Mesendoderm (in vitro differentiated cells): ENCODE results near the gene STK35.

Source experiments
- DNase-seq: peaks from one replicate; pipeline ENCODE4 v3.0.0; 2013
- H2AK5ac ChIP-seq: 2 replicates; pipeline ENCODE4 v1.6.1; 2013; ENCODE audit warnings: low read length, inconsistent platforms
- H2BK120ac ChIP-seq: 2 replicates; pipeline ENCODE4 v1.6.1; 2013; ENCODE audit warnings: low read depth, mild to moderate bottlenecking, low read length, moderate library complexity, mixed read lengths
- H2BK15ac ChIP-seq: replicated peaks from 2 replicates; pipeline ENCODE4 v1.6.1; 2013; ENCODE audit warnings: low read depth, mild to moderate bottlenecking, moderate library complexity
- H2BK5ac ChIP-seq: 2 replicates; pipeline ENCODE4 v1.6.1; 2013; ENCODE audit warnings: low read length, inconsistent platforms
- H3K18ac ChIP-seq: 2 replicates; pipeline ENCODE4 v1.6.1; 2013; ENCODE audit warnings: mild to moderate bottlenecking, low read length, mixed read lengths
- H3K23ac ChIP-seq: one replicate; pipeline ENCODE4 v1.6.1; 2013; ENCODE audit warnings: low read length
- H3K27ac ChIP-seq: 2 replicates; pipeline ENCODE4 v1.5.1; 2013; ENCODE audit warnings: low read depth, mild to moderate bottlenecking, inconsistent platforms, low read length, moderate library complexity
- H3K27me3 ChIP-seq: 2 replicates; pipeline ENCODE4 v1.6.1; 2013; ENCODE audit warnings: low read length, control low read depth, mild to moderate bottlenecking, inconsistent platforms; ENCODE audit not compliant: insufficient read depth, poor library complexity
- H3K36me3 ChIP-seq: 2 replicates; pipeline ENCODE4 v1.6.1; 2013; ENCODE audit warnings: low read length, inconsistent platforms; ENCODE audit not compliant: control insufficient read depth, insufficient read depth
- H3K4ac ChIP-seq: one replicate; pipeline ENCODE4 v1.6.1; 2013; ENCODE audit warnings: low read depth, mild to moderate bottlenecking, low read length, moderate library complexity
- H3K4me1 ChIP-seq: 2 replicates; pipeline ENCODE4 v1.6.1; 2013; ENCODE audit warnings: low read depth, low read length, inconsistent platforms; ENCODE audit not compliant: control insufficient read depth
- H3K4me2 ChIP-seq: 2 replicates; pipeline ENCODE4 v1.6.1; 2013; ENCODE audit warnings: low read length
- H3K4me3 ChIP-seq: 2 replicates; pipeline ENCODE4 v1.5.1; 2013; ENCODE audit warnings: mild to moderate bottlenecking, low read length
- H3K56ac ChIP-seq: one replicate; pipeline ENCODE4 v1.6.1; 2013; ENCODE audit warnings: low read length
- H3K79me1 ChIP-seq: 2 replicates; pipeline ENCODE4 v1.6.1; 2013; ENCODE audit warnings: low read length, inconsistent platforms
- H3K79me2 ChIP-seq: 2 replicates; pipeline ENCODE4 v1.6.1; 2013; ENCODE audit warnings: mild to moderate bottlenecking, low read length; ENCODE audit not compliant: control insufficient read depth, insufficient read depth
- H3K9ac ChIP-seq: 2 replicates; pipeline ENCODE4 v1.6.1; 2013; ENCODE audit warnings: low read length, inconsistent platforms
- H4K5ac ChIP-seq: one replicate; pipeline ENCODE4 v1.6.1; 2013; ENCODE audit warnings: low read length
- H4K8ac ChIP-seq: one replicate; pipeline ENCODE4 v1.6.1; 2013; ENCODE audit warnings: low read depth, mild to moderate bottlenecking, control low read depth, low read length, moderate library complexity
- WGBS: extraction: QIAGEN DNeasy Blood & Tissue Kit; methylation state at CpG from one replicate; pipeline ENCODE4 v1.1.7; 2013; ENCODE audit warnings: low lambda C conversion rate, missing lambda C conversion rate; ENCODE audit not compliant: insufficient coverage; ENCODE audit errors: extremely low coverage; 5-methylcytosine and 5-hydroxymethylcytosine counted together

Gene STK35

DNA sequence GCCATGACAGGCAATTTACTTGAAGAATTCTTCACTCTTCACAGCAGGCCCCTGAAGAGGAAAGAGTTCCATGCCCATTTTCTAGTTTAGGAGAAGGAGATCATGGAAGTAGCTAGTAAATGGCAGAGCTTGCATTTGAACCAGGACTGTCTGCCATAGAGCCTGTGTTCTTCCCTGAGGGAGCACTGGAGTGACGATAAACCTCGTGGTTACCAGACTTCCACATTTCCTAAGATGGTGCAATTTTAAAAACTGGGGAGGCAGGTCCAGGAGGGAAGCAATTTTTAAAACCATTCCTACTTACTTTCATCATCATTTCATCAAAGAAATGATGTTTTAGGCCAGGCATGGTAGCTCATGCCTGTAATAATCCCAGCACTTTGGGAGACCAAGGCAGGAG, 36.8 kb downstream of the STK35 start:
- Histone ChIP-seq H3K4me2 (no peak overlapping the region), H4K5ac (no peak overlapping the region), H2BK15ac (no peak overlapping the region), H2AK5ac (no peak overlapping the region), H2BK120ac (no peak overlapping the region), H3K27me3 (no peaks in the 10 kb centered on the region), H3K18ac (no peak overlapping the region), H3K4me1 (no peaks in the 10 kb centered on the region), H3K79me2 (peaks cover 4% of the 10 kb centered on the region), H4K8ac (no peak overlapping the region), H2BK5ac (no peak overlapping the region), H3K79me1 (peaks cover 22% of the 10 kb centered on the region), H3K36me3 (peaks cover 5% of the 10 kb centered on the region), H3K4me3 (no peak overlapping the region), H3K56ac (no peak overlapping the region), H3K23ac (no peak overlapping the region), H3K27ac (no peak overlapping the region), H3K4ac (no peak overlapping the region), H3K9ac (no peak overlapping the region)
- no peak for DNase-seq
- no CpG with 5 or more reads among the region's 2 CpGs for WGBS

DNA sequence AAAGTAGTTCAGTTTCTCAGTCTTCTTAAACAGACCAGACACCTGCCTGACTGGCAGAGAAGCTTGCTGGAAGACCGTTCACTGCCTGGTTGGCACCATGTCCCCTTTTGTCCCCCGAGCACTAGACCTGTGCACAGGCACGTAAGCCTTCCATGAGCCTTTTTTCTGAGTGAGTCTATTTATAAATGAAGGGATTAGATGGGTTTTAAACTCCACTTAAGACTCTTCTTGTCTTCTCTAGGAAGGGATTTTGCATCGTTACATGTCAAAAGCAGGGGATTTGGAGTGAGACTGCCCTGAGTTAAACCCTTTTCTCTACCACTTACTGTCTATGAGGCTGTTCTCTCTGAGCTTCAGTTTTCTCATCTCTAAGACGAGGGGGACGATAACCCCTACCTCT, 37.6 kb downstream of the STK35 start:
- Histone ChIP-seq H3K56ac (no peak overlapping the region), H3K18ac (no peak overlapping the region), H3K23ac (no peak overlapping the region), H3K4me2 (no peak overlapping the region), H3K9ac (no peak overlapping the region), H2BK5ac (no peak overlapping the region), H2BK120ac (no peak overlapping the region), H3K79me1 (peaks cover 19% of the 10 kb centered on the region), H3K4ac (no peak overlapping the region), H3K4me1 (no peaks in the 10 kb centered on the region), H2AK5ac (no peak overlapping the region), H4K8ac (no peak overlapping the region), H3K27me3 (no peaks in the 10 kb centered on the region), H3K36me3 (peaks cover 5% of the 10 kb centered on the region), H3K27ac (no peak overlapping the region), H3K4me3 (no peak overlapping the region), H3K79me2 (no peaks in the 10 kb centered on the region), H2BK15ac (no peak overlapping the region), H4K5ac (no peak overlapping the region)
- no peak for DNase-seq
- no CpG with 5 or more reads among the region's 6 CpGs for WGBS

DNA sequence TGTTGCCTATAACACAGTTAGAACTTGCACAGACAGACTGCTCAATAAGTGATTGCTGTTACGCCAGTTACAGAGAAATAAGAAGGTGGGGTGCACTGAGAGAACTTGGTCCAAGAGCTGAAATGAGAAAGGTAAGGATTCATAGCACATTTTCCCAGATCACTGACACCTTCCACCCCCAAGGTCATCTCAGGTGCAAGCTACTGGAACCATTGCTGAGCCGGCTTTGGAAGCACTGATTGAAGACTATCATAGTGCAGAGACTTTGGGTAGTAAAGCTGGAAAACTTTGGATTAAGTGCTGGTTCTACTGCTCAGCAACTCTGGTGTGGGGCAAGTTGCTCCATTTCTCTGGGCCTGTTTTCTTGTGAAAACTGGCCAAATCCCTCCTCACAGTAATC, 38.1 kb downstream of the STK35 start:
- H2BK5ac ChIP-seq = no peak overlapping the region
- no peak overlapping the region for H3K23ac ChIP-seq
- H3K4me3 ChIP-seq = no peak overlapping the region
- no peak overlapping the region for H2BK120ac ChIP-seq
- no peak overlapping the region for H2AK5ac ChIP-seq
- H2BK15ac ChIP-seq = no peak overlapping the region
- no peaks in the 10 kb centered on the region for H3K79me2 ChIP-seq
- H3K4me2 ChIP-seq = no peak overlapping the region
- H3K18ac ChIP-seq = no peak overlapping the region
- H3K79me1 ChIP-seq = peaks cover 19% of the 10 kb centered on the region
- H3K27me3 ChIP-seq = no peaks in the 10 kb centered on the region
- H3K9ac ChIP-seq = no peak overlapping the region
- peaks cover 7% of the 10 kb centered on the region for H3K36me3 ChIP-seq
- no peak overlapping the region for H4K8ac ChIP-seq
- DNase-seq = no peak
- H3K4ac ChIP-seq = no peak overlapping the region
- H3K56ac ChIP-seq = no peak overlapping the region
- no CpG with 5 or more reads among the region's 2 CpGs for WGBS
- no peak overlapping the region for H3K27ac ChIP-seq
- H4K5ac ChIP-seq = no peak overlapping the region
- no peaks in the 10 kb centered on the region for H3K4me1 ChIP-seq

DNA sequence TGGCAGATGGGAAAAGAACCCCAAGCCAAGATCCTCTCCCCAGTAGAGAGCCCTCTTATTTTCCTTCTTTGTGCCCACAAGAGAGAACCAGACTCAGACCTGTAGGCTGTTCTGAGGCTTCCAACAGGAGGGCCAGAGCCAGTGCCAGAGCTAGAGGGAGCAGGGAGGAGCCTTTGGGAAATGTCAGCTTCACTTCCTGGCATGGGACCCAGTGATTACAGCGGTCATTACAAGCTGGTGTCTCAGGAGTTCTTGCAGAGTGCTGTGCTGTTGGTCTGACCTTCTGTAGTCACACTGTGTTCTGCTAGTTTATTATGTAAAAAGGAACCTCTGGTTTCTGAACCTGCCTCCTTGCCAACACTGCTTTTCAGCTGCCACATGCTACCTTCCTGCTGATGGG, 38.9 kb downstream of the STK35 start:
- no peak for DNase-seq
- Histone ChIP-seq H3K9ac (no peak overlapping the region), H3K4me1 (no peaks in the 10 kb centered on the region), H3K27me3 (no peaks in the 10 kb centered on the region), H4K5ac (no peak overlapping the region), H3K79me2 (no peaks in the 10 kb centered on the region), H3K56ac (no peak overlapping the region), H3K79me1 (peaks cover 19% of the 10 kb centered on the region), H3K4ac (no peak overlapping the region), H3K4me2 (no peak overlapping the region), H3K23ac (no peak overlapping the region), H2BK15ac (no peak overlapping the region), H3K27ac (no peak overlapping the region), H3K36me3 (peaks cover 7% of the 10 kb centered on the region), H3K4me3 (no peak overlapping the region), H3K18ac (no peak overlapping the region), H2BK120ac (no peak overlapping the region), H2BK5ac (no peak overlapping the region), H2AK5ac (no peak overlapping the region), H4K8ac (no peak overlapping the region)
- no CpG with 5 or more reads among the region's 1 CpG for WGBS

DNA sequence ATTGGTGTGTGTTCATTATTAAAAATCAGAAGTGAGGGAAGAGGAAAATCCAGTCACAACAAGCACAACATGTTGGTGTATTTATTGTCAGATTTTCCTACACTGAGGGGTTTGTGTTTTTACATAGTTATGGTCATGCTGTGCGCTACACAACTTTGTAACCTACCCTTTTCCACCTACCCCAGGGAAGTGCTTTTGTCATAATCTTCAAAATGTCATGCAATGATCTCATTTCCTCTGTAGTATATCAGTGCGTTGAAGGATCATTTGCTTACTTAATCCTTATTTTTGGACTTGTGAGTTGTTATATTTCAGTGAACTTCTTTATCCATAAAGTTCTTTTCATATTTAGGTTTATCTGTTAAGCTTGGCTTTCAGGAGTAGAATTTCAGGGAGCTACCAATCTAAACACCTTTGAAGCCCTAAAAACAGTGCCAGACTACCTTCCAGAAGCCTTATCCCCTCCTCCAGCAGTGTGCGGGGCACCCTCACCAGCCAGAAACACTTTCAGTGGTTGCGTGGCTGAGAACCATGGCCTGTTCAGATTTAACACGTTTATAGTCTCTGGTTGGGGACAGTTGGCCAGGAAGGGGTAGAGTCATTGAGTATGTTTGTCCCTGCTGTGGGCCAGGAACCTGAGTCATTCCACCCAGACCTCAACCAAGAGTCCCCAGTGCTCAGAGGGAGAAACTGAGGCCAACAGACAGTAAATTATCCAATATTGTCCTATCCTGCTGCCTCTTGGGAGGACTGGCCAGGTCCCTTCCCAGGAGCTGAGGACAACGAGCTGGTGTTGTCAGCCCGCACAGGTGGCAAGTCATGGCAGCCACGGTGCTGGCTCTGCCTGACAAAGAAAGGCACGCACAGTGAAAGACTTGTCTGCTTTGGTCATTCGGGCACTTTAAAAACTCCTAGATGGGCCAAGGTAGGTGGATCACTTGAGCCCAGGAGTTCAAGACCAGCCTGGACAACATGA, 40.3 kb downstream of the STK35 start:
- no peak overlapping the region for H2BK5ac ChIP-seq
- H3K18ac ChIP-seq = no peak overlapping the region

More for the DNA sequence above, 40.3 kb downstream of the STK35 start:
- Histone ChIP-seq H4K8ac (no peak overlapping the region), H3K4me3 (no peak overlapping the region), H3K79me1 (peaks cover 11% of the 10 kb centered on the region), H2AK5ac (no peak overlapping the region), H4K5ac (no peak overlapping the region), H3K27me3 (no peaks in the 10 kb centered on the region), H3K36me3 (peaks cover 7% of the 10 kb centered on the region), H3K56ac (no peak overlapping the region), H3K27ac (no peak overlapping the region), H2BK15ac (no peak overlapping the region), H3K9ac (no peak overlapping the region), H2BK120ac (no peak overlapping the region), H3K79me2 (no peaks in the 10 kb centered on the region), H3K4me1 (no peaks in the 10 kb centered on the region), H3K4me2 (no peak overlapping the region), H3K4ac (no peak overlapping the region), H3K23ac (no peak overlapping the region)
- no peak for DNase-seq
- no CpG with 5 or more reads among the region's 10 CpGs for WGBS
